Measurements from ENCODE around the gene CD8B.

The CD8B gene

DNA sequence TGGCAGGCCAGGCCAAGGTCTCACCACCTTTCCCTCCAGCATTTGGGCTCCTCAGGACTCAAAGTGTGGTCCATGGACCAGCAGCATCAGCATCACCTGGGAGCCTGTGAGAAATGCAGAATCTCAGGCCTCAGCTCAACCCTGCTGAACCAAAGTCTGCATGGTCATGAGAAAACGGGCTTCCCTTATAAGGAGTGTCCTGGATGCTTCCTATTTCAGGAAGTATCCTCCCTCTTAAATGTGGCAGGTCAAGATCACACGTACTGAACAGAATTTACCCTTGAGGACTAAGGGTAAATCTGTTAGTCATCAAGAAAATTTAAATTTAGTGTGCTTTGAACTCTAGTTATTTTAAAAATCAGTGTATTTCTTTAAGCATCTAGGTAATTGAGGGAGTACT, 82.7 kb downstream of the CD8B start:
- H3K27ac ChIP-seq = no peak overlapping the region
- TF ChIP-seq, protein P1, sequence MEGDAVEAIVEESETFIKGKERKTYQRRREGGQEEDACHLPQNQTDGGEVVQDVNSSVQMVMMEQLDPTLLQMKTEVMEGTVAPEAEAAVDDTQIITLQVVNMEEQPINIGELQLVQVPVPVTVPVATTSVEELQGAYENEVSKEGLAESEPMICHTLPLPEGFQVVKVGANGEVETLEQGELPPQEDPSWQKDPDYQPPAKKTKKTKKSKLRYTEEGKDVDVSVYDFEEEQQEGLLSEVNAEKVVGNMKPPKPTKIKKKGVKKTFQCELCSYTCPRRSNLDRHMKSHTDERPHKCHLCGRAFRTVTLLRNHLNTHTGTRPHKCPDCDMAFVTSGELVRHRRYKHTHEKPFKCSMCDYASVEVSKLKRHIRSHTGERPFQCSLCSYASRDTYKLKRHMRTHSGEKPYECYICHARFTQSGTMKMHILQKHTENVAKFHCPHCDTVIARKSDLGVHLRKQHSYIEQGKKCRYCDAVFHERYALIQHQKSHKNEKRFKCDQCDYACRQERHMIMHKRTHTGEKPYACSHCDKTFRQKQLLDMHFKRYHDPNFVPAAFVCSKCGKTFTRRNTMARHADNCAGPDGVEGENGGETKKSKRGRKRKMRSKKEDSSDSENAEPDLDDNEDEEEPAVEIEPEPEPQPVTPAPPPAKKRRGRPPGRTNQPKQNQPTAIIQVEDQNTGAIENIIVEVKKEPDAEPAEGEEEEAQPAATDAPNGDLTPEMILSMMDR (conservative IDR thresholded peaks at IDR 0.05) = no peak

DNA sequence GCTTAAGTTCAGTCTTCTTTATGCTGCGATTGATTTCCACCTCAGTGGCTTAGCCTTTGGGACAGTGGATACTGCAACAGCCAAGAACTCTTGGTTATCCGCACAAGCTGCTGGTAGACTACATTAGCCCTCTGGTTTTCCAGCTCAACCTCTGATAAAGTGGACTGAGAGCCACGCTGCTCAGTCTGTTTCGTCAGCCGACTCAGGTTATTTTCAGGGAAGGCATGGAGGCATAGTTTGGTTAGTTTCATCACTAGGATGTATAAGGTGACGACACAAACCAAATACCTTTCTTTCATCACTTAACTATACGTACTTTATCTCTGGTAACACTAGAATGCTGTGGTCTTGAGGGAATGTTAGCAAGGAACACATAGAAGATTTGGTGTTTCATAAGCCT, 85.2 kb downstream of the CD8B start:
- TF ChIP-seq, protein P1 (conservative IDR thresholded peaks at IDR 0.05) = no peak
- H3K27ac ChIP-seq = no peak overlapping the region

DNA sequence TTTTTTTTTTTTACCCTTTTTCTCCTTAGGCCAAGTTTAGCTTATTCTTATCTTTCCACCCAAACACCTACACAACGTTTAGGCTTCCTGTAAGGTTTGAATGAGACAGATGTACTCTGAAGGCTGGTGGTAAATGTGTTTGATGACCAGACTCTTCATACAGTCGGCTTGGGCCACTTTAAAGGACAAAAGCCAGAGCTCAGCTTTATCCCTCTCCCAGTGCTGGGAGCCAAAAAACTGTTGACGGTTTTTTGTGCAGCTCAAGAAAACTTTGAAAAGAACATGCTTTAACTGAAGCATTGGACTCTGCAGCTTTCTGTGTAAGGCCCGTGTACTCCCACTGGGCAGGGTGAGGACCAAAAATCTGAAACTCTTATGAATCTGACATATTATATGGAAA, 86.3 kb downstream of the CD8B start:
- no peak overlapping the region for H3K27ac ChIP-seq
- TF ChIP-seq, protein P1 (conservative IDR thresholded peaks at IDR 0.05) = no peak

DNA sequence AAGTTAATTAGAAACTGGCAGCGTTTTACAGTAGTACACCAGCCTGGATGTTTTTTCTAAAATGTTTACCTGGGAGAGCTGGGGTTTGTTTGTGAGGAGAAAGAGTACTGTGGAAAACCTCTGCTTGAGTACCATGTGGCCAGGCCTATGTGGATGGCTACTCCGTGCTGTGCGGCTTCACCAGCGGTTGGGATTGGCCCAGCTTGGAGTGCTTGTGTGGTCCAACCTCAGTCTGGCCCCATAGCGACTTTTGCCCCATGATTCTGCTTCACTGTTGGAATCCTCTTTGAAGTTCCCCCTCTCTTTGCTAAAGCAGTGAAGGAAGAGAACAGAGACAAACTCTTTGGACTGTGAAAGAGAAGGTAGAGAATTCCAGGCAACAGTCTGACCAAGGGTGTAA, 86.8 kb downstream of the CD8B start:
- H3K27ac ChIP-seq = no peak overlapping the region
- TF ChIP-seq, protein P1 (conservative IDR thresholded peaks at IDR 0.05) = no peak

DNA sequence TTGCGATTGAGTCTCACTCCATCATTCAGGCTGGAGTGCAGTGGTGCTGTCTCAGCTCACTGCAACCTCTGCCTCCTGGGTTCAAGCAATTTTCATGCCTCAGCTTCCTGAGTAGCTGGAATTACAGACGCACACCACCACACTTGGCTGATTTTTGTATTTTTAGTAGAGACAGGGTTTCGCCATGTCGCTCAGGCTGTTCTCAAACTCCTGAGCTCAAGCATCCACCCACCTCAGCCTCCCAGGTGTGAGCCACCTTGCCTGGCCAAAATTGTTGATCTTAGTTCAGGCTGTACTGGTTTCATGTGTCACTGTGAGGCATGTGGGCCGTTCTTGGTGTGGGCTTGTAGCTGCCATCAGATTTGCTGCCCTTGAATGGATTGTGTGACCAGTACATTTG, 89.1 kb downstream of the CD8B start:
- TF ChIP-seq, protein P1 (conservative IDR thresholded peaks at IDR 0.05) = no peak

DNA sequence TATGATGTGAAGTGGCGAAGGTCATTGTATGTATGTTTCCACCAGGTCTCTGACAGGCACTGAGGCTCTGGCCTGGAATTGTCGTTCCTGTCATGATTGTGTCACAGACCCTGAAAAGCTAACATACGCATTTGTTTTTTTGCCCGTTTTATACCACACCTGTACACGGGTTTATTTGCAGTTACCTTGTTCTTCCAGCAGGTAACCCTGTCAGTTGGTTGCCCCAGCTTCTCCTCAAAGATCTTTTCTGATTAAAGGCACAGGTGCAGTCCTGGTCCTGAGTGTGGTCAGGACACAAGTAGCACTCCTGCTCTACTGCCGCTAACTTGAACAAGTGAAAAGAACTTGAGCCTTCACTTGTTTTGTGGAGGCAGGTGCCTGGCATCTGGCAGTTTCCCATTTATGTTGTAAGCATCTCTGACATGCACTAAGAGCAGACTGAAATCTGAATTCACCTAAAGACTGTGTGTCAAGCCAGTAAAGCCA, 90.8 kb downstream of the CD8B start:
- H3K27ac ChIP-seq = no peak overlapping the region
- TF ChIP-seq, protein P1 (conservative IDR thresholded peaks at IDR 0.05) = no peak

More for the DNA sequence above, 89.1 kb downstream of the CD8B start:
- no peak overlapping the region for H3K27ac ChIP-seq

DNA sequence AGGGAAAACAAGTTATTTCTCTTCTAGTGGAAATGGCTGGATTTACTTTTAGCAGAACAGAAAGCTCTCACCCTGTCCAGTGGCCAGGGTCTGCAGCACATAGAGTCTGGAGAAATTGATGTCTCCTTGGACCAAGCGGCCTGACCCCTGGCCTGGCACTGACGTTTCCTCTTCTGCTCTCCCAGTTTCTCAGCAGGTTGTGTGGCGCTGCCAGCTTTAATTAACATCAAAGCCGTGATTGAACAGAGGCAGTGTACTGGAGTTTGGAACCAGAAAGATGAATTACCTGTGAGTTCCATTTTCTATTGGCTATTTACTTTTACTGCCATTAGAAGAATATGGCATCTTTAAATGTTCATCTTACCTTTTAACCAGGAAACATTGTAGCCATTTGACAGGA, 91.8 kb downstream of the CD8B start:
- TF ChIP-seq, protein P1 (conservative IDR thresholded peaks at IDR 0.05) = no peak
- H3K27ac ChIP-seq = no peak overlapping the region

All from VCaP (cell line).